ENCODE data around the gene PHACTR1.

Gene PHACTR1

GRCh38 chr6:13074415-13075140 lies 358.0 kb downstream of the PHACTR1 start:
- no peak for DNase-seq

DNA sequence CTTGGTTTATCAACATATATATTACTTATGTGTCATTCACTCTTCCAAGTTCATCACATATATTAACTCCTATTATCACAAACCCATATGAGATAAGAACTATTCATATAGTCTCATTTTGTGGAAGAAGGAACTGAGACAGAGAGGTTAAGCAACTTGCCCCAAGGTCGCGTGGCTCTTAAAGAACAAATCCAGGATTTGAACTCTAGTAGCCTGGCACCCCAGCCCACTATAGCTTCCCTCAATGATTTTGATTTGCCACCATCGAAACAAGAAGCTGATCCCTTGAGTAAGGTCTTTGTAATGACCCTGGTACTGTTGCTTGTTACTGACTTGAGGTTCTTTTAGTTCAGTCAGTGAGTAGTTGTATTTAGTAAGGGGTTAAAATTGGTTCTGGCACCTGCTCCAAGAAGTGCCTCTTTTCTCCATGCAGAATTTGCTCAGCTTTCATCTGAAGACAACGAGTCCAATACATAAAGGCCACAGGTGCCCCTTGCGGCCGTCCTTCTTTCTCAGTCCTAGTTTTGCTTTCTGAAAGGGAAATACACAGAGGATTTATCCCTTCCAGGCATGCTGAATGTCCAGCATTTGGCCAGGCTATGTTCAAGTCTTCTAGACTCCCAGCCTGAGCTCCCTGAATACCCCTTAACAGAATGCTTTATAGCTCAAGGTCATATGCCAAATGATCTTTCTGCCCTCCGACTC lies 358.7 kb downstream of the PHACTR1 start:
- no peak for DNase-seq

- DNase-seq, result no peak
Measured at GRCh38 chr6:13076575-13076974, 360.0 kb downstream of the PHACTR1 start.

DNA sequence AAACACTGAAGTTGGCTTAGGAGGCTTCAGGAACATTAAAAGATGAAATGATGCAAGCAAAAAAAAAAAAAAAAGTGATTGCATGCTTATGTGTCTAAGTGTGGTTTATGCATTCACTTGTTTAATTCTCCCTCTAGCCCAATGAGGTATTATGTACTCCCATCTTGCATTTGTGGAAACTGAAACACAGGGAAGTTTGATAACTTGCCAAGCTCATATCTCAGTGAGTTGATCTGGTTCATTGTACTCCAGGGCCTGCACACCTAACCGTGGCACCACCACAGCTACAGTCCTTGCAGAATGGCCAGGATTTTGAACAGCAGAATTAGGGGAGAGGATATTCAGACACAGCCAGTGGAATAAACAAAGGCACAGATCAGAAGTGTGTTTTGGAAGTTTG lies 360.6 kb downstream of the PHACTR1 start:
- DNase-seq, result no peak

DNA sequence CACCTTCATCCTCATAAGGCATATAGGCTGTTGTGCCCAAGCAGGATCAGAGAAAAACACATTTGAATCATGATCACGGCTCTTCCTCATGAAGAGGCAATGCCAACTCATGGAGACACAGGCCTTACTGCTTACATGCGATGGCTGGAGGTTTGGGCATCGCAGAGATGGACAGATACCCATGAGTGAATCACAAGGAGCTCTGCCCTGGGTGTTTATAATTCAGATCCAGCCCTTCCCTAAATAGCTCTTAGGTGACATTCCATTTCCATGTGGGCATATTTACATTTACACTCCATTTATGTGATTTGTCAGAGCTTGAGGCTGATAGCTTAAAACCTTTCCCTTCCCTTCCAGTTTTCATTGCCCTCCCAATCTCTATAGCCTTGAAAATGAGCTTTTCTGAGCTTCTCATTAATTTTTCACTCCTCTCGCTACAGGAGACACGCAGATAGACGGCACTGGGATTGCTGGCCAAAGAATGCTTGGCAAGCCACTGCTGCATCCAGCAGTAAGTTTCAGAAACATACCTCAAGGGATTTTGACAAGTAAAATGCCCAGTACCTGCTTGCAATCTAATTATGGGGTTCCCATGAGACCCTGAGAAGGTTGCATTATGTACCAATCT lies 362.6 kb downstream of the PHACTR1 start:
- no peak for DNase-seq

- DNase-seq, result no peak
Measured at GRCh38 chr6:13080462-13081188, 364.1 kb downstream of the PHACTR1 start.

DNA sequence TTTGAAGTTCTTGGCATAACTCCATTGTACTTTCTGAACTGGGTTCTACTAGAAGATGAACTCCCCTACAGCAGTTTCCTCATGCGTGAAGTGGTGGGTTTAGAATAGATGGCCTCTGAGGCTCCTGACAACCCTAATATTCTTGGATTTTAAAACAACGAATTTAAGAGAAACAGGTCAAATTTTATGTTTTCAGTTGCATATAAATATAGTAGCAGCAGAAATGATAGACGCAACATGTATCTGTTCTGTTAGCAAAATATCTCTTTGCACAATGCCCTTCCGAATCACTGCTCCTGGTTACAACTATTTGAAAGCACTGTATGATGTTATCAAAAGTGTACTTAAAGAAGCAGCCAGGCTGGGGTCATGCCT lies 364.6 kb downstream of the PHACTR1 start:
- DNase-seq, result no peak

DNA sequence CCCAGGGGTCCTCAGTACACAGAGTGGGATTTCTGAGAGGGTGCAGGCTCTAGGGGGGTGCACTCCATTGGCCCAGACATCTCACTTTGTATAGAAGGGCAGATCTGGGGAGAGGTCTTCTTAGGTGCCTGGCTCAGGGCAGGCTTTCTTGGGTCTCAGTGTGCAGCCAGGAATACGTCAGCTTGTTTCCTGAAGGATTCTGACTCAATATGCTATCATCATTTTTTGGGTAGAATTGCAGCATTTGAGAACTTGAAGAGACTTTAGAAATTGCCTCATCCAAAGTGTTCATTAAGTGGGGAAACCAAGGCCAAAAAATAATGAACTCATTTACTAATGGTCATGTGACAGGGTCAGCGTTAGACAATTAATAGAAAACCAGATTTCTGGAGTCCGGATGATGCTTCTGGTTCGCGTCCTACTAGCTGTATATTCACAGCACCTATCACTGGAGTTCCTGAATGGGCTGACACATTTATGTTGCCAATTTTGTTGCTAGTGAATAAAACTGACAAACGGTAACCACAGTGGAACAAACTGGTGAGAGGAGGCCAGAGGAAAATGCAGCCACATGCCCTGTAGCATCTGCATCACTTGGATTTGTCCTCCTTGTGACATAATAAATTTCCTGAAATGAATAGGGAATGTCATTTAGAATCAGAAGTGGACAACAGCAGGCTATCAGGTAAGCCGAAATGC lies 372.9 kb downstream of the PHACTR1 start:
- no peak for DNase-seq

DNA sequence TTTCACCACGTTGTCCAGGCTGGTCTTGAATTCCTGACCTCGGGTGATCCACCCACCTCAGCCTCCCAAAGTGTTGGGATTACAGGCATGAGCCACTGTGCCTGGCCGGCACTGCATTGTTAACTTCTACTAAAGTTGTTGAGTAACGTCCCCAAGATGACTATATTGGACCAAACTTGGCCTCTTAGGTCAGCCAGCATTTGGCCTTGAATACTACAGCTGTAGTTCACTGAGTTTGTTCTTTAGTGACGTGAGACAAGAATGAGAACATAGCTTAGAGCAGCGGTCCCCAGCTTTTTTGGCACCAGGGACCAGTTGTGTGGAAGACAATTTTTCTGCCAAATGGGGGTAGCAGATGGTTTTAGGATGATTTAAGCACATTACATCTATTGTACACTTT lies 374.6 kb downstream of the PHACTR1 start:
- DNase-seq, result no peak

- no peak for DNase-seq
Measured at GRCh38 chr6:13094781-13095425, 378.3 kb downstream of the PHACTR1 start.

DNA sequence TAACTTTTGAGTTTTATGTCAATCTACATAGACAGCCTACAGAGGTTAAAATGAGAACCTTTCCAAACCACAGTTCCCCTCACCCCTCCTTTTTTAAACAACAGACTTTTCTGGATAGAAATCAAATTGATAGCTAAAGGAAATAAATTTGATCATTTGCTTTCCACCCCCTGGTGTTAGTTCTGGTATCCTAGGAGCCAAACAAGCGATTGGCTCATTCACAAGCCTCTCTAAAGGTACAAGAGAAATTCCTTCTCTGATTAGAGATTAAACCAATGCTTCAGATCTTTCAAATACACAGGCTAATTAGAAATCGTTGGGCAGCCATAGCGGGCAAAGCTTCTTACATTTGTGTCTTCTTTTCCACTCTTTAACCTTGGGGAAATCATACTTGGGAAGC lies 379.5 kb downstream of the PHACTR1 start:
- DNase-seq, result no peak

- no peak for DNase-seq
Measured at GRCh38 chr6:13097454-13097853, 380.9 kb downstream of the PHACTR1 start.

DNA sequence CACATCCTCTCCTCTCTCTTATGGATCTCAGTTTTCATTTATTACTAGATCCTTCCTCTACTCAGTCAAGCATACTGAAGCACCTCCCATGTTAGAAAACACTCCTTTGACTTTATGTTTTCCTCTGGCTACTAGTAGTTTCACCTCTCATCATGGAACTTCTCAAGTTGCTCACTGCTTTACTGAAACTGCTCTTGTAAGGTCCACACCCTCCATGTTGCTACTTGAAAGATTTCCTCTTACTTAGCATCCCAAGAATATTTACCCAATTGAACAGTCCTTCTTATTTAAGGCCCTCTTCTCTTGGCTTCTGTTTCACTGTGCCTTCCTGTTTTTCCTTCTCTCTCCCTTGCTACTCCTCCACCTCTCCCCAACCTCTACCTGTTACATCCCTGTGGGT lies 381.4 kb downstream of the PHACTR1 start:
- DNase-seq, result no peak

DNA sequence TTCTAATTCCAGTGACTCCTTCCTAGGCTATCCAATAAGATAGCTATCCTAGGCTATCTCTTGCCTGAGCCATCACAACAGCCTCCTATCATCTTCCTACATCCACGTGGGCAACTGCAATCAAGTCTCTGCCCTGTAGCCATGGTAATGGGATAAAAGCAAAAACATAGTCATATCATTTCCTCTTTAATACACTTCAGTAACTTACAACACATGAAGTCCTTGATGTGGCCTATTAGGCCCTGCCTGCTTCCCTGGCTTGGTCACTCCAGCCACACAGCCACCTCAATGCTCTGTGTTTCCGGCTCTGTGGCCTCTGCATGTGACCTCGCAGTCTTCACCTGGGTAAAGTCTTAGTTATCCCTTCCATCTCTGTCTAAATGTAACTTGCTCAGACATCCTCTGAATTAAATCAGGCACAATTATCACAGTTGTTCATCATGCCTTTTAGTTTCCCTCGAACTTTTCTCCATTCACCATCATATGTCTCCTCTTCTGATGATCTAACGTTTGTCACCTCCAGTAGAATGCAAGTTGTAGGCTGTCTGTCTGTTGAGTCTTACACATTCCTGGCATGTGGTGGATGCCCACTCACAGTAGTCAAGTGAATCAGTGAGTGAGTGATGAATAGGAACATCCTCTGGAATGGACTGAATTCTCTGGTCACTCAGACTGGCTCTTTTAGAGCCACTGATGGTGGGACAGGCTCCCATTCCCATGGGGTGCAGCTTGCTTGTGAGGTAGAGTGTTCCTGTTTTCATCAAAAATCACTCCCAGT lies 382.4 kb downstream of the PHACTR1 start:
- DNase-seq, result no peak

- DNase-seq, result no peak
Measured at GRCh38 chr6:13099771-13100170, 383.2 kb downstream of the PHACTR1 start.

DNA sequence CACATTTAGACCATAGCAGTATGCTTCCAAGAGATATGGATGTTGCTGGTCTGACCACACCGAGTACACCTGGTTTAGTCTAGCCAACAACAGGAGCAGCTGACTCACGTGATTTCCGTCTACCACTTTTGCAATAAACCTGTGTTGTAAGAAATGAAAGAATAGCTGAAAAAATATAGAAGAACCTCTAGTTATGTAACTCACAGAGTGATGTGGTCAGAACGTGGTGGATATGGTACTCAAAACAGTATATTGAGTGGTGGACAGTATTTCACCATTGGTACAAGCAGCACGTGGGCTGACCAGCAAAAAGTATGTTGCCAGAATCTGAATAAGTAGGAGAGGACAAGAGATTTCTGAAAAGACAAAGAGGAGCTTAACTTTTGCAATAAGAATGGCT lies 384.8 kb downstream of the PHACTR1 start:
- no peak for DNase-seq

GRCh38 chr6:13101985-13102384 lies 385.4 kb downstream of the PHACTR1 start:
- DNase-seq, result no peak

- no peak for DNase-seq
Measured at GRCh38 chr6:13103169-13103568, 386.6 kb downstream of the PHACTR1 start.

DNA sequence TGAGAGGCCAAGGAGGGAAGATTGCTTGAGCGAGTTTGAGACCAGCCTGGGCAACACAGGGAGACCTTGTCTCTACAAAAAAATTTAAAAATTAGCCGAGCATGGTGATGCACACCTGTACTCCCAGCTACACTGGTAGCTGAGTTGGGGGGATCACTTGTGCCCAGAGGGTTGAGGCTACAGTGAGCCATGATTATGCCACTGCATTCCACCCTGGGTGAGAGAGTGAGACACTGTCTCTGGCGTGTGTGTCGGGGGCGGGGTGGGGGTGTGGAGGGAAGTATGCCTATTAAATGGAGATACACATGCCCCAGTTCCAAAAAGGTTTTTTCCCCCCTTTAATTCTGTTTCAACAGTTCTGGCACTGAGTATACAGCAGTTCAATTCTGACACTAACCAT lies 388.6 kb downstream of the PHACTR1 start:
- no peak for DNase-seq

DNA sequence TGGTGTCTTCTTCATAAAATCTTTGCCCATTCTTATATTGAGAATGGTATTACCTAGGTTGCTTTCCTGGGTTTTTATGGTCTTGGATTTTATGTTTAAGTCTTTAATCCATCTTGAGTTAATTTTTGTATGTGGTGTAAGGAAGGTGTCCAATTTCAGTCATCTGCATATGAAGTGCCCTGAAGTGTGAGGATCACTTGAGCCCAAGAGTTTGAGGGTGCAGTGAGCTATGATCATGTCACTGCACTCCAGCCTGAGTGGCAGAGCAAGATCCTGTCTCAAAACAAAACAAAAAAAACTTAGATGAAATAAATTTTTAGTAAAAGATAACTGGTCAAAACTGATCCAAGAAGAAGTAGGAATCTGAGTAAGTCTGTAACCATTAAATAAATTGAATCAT lies 396.4 kb downstream of the PHACTR1 start:
- no peak for DNase-seq

DNA sequence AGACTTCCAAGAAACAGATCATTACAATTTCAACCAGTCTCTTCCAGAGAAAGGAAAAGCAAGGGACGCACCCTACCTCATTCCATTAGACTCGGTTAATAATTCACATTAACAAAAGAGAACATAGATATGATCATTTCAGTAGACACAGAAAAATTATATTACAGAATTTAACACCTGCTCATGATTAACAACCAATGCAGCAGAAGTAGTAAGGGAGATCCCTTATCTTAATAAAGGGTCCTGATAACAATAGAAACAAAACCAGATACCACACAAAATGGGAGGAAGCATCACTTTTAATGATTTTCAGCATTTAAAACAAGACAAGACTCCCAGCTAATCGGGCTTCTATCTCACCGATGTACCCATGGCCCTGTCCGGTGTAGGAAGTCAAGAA lies 396.8 kb downstream of the PHACTR1 start:
- no peak for DNase-seq
